HG03095 (cell line): ENCODE results near the gene ANP32B.
A peak's percentile ranks its signal among the peaks of the same experiment; 100 is the strongest.

ENCODE experiments used
- ATAC-seq: cut with Tn5 transposase; IDR thresholded peaks from one replicate; pipeline ENCODE4 v1.9.1; 2021; ENCODE audit warnings: moderate library complexity; ENCODE audit not compliant: unreplicated experiment

The ANP32B gene

DNA sequence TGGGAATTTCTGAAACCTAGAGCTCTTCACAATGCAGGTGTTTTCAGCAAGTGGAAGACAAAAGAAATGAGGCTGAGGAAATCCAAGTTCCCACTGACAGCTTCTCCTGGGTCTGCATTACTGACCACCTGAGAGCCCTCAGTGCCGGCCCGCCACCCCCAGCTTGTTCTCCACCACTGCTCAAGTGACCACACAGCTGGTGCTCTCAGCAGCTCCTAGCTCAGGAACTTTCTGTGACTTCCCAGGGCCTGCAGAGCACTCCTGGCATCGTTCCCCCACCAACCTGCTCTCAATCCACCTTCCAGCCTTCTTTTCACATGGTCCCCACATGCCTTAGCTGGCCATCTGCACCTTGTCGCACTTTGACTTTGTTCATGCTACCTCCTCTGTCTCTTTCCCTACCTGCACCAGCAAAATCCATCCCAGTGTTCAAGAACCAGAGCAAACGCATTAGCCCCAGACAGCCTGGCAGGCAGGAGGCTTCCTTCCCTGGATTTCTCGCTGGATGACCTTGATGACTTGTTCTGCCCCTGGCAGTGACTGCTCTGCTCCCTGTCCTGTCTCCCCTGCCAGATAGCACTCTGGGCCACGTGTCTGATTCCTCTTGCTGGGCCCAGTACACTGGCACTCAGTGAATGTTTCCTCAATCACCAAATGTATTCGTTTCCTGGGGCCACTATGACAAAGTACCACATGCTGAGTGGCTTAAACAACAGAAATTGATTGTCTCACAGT lies 38.3 kb downstream of the ANP32B start:
- ATAC-seq, result no peak

DNA sequence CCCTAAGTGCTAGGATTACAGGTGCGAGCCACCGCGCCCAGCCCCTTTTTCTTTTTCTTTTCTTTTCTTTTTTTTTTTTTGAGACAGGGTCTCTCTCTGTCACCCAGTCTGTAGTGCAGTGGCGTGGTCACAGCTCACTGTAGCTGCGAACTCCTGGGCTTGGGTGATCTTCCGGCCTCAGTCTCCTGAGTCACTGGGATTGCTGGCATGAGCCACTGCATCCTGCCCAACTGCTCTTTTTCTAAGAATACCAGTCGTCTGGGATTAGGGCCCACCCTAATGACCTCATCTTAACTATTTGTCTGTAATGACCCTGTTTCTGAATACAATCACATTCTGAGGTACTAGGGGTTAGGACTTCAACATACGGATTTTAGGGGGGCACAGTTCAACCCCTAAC lies 39.3 kb downstream of the ANP32B start:
- ATAC-seq, result no peak

DNA sequence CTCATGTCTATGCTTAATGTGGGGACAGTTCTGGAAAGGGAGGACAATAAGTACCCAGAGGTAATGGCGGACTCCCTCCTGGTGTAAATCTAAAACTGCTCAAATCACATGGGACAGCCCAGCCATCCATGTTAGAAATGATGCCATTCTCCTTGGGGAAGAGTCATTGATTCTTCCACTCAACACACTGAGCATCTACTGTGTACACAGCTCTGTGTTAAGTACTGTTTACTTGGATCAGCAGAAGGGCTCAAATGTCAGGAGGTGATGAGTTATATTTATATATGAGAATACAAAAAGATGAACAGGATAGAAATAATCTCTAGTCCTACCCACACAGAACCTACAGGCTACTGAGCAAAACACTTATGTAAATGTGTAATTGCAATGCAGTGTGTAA lies 41.6 kb downstream of the ANP32B start:
- no peak for ATAC-seq

DNA sequence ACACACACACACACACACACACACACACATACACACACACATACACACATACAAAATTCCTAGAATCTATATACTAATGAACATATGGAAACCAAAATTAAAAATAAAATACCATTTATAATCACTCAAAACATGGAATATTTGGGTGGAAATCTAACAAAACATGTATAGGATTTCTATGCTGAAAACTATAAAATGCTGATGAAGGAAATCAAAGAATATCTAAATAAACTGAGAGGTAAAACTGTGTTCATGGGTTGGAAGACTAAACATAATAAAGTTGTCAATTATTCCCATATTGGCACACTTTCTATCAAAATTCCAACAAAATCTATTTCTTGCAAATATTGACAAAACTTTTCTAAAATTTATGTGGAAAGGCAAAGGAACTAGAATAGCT lies 48.0 kb downstream of the ANP32B start:
- ATAC-seq, result no peak

DNA sequence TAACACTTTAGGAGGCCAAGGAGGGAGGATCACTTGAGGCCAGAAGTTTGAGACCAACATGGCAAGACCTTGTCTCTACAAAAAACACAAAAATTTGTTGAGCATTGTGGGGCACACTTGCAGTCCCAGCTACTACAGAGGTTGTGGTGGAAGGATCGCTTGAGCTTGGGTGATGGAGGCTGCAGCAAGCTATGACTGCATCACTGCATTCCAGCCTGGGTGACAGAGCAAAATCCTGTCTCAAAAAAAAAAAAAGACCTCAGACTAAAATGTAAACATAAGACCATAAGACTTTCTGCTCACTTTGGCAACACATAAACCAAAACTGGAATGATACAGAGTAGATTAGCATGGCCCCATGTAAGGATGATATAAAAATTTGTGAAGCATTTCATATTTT lies 48.8 kb downstream of the ANP32B start:
- ATAC-seq, result no peak

DNA sequence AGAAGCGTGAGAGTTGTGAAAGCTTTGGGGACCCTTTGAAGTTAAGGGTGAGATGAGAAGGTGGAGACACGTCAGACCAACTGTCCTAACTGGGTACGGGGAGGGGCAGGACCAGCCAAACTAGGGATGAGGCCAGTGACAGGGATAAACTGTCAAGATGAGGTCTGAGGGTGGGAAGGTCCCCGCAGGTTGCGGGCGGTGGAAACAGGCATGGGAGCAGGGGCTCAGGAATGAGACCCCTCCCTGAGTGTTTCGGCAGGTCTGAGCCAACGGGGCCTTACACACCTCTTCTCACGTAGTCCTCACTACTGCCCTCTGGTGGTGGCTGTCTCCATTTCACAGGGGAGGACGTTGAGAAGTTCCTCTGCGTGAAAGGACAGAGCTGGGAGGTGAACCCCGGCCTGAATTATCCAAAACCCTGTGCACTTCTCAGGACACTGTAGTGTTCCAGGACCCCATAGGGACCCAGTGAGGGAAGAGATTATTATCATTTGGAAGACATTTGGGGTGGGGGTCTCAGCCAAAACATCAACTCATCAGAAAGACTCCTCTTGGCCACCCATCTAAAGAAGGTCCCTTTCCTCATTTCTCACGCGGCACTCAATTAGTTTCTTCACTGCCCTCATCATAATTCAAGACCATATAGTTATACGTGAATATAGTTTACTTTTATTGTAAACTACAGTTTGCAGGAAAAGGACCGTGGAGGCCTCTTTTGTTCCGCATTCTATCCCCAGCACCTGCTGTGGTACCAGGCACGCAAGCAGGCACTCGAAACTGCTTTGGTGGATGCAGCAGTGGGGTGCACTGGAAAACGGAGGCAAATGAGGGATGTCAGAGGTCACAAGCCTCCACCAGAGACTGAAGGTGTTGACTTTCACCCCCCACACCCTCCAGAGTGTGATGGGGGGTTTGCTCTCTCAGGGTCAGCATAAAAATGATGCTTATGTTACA lies 51.7 kb downstream of the ANP32B start:
- ATAC-seq, result no peak

DNA sequence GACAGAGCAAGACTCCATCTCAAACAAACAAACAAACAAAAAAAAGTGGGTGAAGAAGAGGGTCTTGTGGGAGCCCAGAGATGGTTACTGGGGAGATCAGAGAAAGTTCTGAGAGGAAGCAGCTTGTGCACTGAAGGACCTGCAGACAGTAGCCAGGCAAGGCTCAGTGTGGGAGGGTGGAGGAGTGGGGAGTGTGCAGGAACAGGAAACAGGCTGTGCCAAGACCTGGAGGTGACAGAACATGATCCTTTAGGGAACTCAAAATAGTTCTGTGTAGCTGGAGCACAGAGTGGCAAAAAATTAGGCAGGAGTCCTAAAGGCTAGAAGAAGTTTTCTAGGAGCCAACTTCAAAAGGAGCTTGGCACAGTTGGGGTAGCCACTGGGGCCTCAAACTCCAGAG lies 54.2 kb downstream of the ANP32B start:
- ATAC-seq, result no peak

DNA sequence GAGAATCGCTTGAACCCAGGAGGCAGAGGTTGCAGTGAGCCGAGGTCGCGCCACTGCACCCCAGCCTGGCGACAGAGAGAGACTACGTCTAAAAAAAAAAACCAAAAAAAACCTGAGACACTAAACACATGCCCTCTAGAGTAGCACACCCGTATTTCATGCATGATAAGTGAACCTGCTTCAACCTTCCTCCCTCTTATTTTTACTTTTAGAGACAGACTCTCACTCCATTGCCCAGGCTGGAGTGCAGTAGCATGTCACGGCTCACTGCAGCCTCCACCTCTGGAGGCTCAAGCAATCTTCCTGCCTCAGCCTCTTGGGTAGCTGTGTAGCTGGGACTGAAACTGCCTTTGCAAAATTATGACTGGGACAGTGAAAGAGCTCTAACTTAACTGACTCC lies 55.8 kb downstream of the ANP32B start:
- ATAC-seq, result peak; percentile 35

DNA sequence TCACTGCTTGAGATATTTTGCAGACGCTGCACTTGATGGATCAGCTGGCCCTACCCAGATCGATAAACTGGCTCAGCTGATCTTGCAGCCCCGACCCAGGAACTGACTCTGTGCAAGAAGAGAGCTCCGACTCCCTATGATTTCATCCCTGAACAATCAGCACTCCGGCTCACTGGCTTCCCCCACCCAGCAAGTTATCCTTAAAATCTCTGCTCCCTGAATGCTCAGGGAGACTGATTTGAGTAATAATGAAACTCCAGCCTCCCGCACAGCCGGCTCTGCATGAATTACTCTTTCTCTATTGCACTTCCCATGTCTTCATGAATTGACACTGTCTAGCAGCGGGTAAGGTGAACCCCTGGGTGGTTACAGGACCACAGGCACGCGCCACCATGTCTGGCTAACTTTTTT lies 56.5 kb downstream of the ANP32B start:
- ATAC-seq, result no peak

DNA sequence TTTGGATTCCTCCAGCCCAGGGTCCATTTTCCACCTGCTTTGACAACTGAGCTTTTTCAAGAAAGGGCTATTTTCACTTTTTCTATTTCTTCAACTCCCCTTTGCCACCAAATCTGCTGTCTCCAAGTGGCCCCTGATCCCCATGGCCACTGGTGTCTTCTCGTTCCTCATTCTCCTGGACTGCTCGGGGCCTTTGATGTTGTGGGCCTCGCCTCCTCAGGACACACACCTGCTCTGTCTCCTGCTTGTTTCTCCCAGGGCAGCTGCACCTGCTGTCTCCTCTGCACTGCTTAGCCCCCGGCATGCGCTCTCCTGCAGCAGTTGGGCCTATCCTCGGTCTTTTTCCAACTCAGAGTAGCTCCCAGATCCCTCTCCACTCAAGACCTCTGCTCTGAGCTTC lies 57.1 kb downstream of the ANP32B start:
- no peak for ATAC-seq

DNA sequence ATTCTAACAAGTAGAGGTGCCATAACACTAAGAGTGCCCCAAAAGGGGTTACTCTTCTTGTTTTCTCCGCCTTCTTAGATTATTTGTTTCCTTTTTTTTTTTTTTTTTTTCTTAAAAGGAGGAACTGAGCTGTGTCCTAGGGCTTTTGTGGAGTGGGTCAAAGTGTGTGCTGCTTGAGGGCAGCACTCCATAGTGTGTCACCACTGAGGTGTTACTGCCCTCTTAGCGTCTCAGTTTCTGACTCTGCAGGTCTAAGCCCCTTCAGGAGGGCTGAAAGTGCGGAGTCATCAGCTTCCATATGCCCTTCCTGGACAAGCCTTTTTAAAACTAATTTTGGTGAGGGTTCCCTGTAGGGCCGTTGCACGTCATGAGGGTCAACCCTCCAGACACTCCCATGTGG lies 60.8 kb downstream of the ANP32B start:
- ATAC-seq, result no peak

DNA sequence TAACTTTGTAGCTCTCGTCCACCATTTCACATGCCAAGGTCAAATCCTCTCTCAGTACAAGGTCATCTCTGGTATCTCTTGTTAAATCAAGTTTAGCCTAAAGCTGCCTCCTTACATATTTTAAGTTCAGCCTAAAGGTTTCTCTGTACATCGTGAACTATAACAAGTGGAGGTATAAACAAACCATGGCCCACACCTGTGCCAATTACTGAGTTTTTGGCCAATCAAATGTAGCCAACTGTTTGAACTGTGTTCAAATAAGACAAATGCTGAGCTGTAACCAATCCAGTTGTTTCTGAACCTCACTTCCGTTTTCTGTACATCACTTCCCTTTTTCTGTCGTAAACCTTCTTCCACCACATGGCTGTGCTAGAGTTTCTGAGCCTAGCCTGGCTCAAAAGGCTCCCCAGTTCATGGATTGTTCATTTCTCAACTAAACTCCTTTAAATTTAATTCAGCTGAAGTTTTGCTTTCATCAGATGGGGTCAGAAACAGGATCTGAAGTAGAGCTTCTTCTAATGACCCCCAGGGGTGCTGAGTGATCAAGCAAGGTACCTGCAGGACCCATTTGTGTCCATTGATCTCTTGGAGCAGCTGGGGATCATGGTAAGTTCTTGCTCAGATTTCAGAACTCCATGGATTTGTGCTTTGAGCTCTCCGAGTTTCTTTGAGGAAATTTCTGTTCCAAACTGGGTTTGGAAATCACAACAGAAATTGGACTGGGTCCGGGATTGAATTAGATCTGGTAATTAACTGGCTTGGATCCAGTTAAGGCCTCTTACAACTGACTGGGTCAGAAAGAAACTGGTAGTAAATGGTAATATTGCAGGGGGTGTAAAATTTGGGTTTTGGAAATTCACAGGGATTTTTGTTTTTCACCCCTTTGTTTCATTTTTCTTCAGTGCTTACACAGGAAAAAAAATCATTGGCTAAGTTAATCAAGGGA lies 62.4 kb downstream of the ANP32B start:
- peak; percentile 80 for ATAC-seq

DNA sequence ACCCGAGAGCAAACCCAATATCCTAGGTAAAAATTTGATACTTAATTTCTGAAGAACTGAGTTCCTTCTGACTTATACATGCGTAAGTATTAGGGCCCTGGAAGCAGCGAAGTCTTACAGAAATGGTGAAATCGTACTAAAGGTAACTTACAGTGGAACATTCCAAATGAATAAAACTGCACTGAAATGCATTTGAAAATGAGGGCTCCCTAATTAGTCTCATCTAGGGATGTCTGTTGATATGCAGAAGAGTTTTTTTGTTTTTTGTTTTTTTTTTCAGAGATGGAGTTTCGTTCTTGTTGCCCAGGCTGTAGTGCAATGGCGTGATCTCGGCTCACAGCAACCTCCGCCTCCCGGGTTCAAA lies 63.0 kb downstream of the ANP32B start:
- no peak for ATAC-seq

DNA sequence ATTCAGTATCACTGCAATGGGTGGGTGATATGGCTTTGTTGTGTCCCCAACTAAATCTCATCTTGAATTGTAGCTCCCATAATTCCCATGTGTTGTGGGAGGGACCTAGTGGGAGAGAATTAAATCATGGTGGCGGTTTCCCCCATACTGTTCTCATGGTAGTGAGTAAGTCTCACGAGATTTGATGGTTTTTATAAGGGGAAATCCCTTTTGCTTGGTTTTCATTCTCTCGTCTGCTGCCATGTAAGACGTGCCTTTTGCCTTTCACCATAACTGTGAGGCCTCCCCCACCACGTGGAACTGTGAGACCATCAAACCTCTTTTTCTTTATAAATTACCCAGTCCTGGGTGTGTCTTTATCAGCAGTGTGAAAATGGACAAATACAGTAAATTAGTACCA lies 63.9 kb downstream of the ANP32B start:
- ATAC-seq, result no peak

DNA sequence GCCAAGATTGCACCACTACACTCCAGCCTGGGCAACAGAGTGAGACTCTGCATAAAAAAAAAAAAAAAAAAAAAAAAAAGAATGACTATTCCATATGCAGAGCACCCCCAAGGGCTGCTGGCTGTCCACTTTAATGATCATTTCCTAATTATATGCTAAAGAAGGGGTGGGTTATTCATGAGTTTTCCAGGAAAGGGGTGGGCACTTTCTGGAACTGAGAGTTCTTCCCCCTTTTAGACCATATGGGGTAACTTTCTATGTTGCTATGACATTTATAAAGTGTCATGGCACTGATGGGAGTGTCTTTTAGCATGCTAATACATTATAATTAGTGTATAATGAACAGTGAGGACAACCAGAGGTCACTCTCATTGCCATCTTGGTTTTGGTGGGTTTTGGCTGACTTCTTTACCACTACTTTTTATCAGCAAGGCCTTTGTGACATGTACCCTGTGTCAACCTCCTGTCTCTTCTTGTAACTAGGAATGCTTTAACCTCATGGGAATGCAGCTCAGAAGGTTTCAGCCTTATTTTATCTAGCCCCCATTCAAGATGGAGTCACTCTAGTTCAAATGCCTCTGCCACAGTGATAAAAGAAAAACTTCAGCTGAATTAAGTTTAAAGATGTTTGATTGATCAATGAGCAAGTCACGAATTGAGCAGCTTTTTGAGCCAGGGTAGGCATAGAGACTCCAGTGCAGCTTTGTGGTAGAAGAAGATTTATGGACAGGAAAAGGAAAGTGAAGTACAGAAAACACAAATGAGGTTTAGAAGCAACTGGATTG lies 66.3 kb downstream of the ANP32B start:
- ATAC-seq, result no peak

DNA sequence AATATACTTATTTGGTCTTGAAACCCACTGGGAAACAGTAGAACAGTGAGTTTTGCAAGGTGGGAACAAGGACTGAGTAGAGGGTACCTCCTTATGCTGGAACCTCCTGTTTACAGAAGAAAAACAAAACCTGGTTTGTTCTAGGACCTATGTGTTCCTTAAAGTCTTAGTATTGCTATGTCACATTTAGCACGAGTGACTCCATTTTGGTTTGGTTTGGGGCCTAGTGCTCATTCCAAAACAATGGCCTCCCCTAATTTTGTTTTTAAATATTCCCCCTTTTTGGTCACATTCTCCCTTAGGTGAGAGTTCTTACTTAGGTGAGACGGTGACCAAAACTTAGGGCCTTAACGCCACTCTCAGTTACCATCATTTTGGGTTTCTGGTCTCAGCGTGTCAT lies 67.2 kb downstream of the ANP32B start:
- ATAC-seq, result no peak

DNA sequence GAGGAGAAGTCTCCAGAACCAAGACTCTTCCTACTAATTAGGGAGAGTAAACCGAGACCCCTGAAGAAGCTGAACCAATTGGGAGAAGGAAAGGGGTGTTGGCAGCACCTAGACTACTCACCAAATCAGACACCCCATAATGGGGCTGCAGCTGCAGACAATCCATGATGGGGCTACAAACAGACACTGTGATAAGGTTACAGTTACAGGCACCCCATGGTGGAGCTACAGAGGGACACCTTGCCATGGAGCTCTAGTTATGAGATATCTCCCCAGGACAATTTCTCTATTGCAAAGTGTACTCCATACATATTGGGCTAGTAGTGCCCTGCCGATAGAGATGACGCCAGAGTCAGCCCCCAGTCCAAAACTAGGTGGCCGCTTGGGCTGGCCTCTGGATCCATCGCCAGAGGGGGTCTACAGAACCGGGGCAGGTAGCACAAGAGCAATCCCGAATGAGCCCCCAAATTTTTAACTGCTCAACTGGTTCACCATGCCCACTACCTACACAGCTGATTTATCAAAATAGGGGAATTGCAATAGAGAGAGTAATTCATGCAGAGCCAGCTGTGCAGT lies 71.3 kb downstream of the ANP32B start:
- no peak for ATAC-seq

DNA sequence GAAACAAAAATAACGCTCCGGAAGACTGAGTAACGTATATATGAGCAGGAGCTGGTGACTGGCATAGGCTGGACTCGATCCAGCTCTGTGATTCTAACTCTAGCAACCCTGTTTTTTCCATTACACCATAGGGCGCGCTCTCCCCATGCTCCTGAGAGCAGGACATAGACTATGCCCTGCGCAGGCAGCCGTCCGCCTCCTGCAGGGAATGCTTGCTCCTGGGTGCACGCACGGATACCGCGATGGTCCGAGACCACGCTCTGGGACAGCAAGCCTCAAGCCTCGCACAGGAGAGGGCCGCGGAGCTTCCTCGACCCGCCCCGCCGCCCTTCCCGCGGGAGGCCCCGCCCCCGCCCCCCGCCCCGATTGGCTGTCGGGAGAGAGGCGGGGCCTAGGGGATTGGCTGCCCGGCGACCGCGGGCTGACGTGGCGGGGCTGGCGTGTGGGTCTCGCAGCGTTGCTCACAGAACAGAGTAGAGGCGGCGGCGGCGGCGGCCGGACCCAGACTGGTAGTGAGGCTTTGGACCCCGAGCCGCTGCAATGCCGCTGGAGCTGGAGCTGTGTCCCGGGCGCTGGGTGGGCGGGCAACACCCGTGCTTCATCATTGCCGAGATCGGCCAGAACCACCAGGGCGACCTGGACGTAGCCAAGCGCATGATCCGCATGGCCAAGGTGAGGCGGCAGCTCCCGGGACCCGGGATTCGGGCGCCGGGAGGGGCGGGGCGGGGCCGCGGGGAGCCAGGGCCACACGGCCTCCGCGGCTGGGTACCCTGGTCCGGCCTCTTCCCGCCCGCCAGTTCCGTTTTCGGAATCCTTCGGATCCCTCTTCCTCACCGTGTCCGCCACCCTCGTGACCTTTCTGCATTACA lies 73.4 kb downstream of the ANP32B start, which contains the start of gene NANS:
TSS of gene NANS (plus strand) at position 464 of the 869 bp plus-strand sequence. CDS start at position 541, 77 bp downstream.
- peak; percentile 92 for ATAC-seq
